Measurements from ENCODE around the gene ATP6V1F.

The ATP6V1F gene

DNA sequence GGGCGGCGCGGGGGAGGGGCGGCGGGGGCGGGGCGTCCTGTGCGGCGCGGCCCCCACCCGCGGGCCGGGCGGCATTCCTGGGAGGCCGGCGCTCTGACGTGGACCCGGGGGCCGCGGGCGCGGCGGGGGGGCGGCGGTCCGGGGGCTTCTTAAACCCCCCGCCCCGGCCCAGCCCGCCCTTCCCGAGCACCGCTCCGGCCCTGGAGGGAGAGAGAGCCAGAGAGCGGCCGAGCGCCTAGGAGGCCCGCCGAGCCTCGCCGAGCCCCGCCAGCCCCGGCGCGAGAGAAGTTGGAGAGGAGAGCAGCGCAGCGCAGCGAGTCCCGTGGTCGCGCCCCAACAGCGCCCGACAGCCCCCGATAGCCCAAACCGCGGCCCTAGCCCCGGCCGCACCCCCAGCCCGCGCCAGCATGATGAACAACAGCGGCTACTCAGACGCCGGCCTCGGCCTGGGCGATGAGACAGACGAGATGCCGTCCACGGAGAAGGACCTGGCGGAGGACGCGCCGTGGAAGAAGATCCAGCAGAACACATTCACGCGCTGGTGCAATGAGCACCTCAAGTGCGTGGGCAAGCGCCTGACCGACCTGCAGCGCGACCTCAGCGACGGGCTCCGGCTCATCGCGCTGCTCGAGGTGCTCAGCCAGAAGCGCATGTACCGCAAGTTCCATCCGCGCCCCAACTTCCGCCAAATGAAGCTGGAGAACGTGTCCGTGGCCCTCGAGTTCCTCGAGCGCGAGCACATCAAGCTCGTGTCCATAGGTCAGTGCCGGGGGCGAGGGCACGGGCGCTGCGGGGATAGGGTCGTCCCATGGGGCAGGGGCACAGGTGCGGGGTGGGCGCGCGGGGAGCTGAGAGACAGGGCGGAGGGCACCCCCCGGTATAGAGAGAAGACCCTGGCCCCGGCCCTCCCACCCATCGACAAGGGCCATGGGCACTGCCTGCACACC lies 32.2 kb upstream of the ATP6V1F start, which contains the start of gene FLNC:
Gene FLNC (plus strand): TSS at position 176 of the 947 bp plus-strand sequence. CDS start 232 bp downstream, at position 408.
- TF ChIP-seq, protein P1, sequence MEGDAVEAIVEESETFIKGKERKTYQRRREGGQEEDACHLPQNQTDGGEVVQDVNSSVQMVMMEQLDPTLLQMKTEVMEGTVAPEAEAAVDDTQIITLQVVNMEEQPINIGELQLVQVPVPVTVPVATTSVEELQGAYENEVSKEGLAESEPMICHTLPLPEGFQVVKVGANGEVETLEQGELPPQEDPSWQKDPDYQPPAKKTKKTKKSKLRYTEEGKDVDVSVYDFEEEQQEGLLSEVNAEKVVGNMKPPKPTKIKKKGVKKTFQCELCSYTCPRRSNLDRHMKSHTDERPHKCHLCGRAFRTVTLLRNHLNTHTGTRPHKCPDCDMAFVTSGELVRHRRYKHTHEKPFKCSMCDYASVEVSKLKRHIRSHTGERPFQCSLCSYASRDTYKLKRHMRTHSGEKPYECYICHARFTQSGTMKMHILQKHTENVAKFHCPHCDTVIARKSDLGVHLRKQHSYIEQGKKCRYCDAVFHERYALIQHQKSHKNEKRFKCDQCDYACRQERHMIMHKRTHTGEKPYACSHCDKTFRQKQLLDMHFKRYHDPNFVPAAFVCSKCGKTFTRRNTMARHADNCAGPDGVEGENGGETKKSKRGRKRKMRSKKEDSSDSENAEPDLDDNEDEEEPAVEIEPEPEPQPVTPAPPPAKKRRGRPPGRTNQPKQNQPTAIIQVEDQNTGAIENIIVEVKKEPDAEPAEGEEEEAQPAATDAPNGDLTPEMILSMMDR (IDR thresholded peaks at IDR 0.05; ENCODE audit: low read depth, low read length): no peak
- peaks cover 23% of the 10 kb centered on the region for H3K4me1 ChIP-seq

DNA sequence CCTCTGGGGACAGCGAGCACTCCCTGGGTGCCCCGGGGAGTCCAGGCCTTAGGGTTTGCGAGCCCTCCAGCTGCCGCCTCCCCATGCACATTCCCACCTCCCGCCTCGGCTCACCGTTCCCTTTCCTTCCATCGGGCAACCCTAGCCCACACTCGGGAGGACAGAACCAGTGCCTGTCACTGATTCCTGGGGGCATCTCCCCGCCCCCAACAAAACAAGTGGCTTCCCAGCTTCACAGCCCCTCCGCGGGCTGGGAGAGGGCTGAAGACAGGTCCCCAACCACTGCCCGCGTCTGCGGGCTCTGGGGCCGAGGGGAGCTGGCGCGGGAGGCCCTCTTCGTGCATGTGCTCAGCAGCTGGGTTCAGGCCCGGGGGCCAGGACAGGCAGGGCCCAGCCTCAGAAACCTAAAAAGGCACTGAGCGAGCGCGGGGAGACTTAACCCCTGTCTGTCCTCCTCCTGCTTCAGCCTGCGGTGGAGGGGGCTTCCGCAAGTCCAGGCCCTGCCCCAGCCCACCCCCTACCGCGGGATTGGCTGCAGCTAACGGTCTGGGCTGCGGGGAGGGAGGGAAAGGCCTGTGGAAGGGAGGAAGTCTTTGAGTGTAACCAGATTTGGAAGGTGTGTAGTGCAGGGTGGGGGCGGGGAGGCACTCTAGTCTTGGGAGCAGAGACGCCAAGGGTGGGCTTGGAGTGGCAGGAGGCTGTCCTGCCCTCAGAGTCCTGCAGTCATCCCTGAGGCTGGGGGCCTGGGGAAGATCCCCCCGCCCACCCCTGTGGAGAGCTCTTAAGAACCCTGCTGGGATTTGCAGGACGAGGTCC lies 31.3 kb upstream of the ATP6V1F start:
- peak overlapping the region; percentile 88 for H3K4me3 ChIP-seq (ENCODE audit: low read depth, low read length)
- peak; percentile 90 for DNase-seq
- TF ChIP-seq, protein P1 (IDR thresholded peaks at IDR 0.05; ENCODE audit: low read depth, low read length): no peak
- no peaks in the 10 kb centered on the region for H3K27me3 ChIP-seq
- no peaks in the 10 kb centered on the region for H3K9me3 ChIP-seq
- peaks cover 5% of the 10 kb centered on the region; the same call in 1 of the 2 replicates for H3K36me3 ChIP-seq
- H3K4me1 ChIP-seq: peaks cover 23% of the 10 kb centered on the region

More for the DNA sequence above, 32.2 kb upstream of the ATP6V1F start, which contains the start of gene FLNC:
- no peaks in the 10 kb centered on the region for H3K36me3 ChIP-seq
- peak; percentile 57 for DNase-seq
- H3K27me3 ChIP-seq: no peaks in the 10 kb centered on the region
- H3K9me3 ChIP-seq: no peaks in the 10 kb centered on the region
- H3K4me3 ChIP-seq (ENCODE audit: low read depth, low read length): peak within 1 kb of the TSS; percentile 88

DNA sequence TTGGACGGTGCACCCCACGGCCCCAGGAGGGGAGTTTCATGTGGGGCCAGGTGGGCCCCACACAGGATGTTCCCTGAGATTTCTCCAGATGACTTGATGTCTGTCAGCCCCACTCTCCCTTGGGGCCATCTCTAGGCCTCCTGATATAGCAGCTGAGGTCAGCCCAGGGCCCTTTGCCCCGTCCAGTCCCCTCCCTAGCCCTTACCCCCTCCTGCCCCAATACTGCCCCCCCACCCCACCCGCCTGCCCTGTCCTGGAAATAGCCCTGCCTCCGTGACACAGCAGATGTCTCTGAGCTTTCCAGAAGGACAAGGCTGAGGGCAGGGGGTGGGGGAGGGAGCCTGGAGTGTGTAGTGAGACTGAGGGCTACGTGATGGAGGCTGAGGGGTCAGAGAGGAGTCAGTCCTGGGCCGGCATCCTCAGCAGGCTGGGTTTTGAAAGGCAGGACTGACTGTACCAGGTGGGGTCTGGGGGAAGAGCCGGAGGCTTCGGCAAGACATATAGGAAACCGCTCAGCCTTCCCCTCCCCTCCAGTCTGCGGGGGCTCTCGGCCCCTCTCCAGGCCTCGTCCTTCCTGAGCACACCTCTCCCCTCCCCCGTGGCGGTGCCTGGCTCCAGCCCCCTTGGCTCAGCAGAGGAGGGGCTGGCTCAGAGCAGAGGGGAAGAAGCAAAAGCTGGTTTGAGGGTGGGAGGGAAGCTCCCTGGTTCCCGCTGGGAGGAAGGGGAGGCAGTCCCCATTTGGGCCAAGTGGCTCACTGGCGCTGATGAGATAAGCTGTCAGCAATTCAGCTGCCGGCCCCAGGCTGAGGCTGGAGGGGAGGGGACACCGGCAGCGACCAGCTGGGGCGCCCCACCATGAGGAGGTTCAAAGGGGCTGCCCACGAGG lies 30.4 kb upstream of the ATP6V1F start:
- peak; percentile 80 for DNase-seq
- Histone ChIP-seq H3K4me3 (ENCODE audit: low read depth, low read length) (peak overlapping the region; percentile 88), H3K36me3 (peaks cover 7% of the 10 kb centered on the region; the same call in 1 of the 2 replicates), H3K9me3 (no peaks in the 10 kb centered on the region), H3K27me3 (no peaks in the 10 kb centered on the region), H3K4me1 (peaks cover 23% of the 10 kb centered on the region)
- TF ChIP-seq, protein P1 (IDR thresholded peaks at IDR 0.05; ENCODE audit: low read depth, low read length): no peak

DNA sequence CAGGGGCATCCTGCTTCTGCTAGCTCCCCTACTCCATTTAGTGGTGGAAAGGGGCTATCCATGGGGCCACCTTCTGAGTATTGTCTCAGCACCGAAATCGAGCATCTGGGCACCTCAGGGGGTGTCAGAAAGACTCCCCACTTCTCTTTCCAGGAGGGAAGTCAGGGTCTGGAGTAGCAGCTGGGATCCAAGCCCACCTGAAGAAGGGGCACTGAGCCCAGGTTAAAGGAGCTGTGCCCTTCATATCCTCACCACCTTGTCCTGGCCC lies 29.8 kb upstream of the ATP6V1F start:
- Histone ChIP-seq H3K4me1 (peaks cover 19% of the 10 kb centered on the region), H3K4me3 (ENCODE audit: low read depth, low read length) (peak overlapping the region; percentile 88), H3K27me3 (no peaks in the 10 kb centered on the region), H3K36me3 (peaks cover 7% of the 10 kb centered on the region; the same call in 1 of the 2 replicates), H3K9me3 (no peaks in the 10 kb centered on the region)
- TF ChIP-seq, protein P1 (IDR thresholded peaks at IDR 0.05; ENCODE audit: low read depth, low read length): no peak
- no peak for DNase-seq

DNA sequence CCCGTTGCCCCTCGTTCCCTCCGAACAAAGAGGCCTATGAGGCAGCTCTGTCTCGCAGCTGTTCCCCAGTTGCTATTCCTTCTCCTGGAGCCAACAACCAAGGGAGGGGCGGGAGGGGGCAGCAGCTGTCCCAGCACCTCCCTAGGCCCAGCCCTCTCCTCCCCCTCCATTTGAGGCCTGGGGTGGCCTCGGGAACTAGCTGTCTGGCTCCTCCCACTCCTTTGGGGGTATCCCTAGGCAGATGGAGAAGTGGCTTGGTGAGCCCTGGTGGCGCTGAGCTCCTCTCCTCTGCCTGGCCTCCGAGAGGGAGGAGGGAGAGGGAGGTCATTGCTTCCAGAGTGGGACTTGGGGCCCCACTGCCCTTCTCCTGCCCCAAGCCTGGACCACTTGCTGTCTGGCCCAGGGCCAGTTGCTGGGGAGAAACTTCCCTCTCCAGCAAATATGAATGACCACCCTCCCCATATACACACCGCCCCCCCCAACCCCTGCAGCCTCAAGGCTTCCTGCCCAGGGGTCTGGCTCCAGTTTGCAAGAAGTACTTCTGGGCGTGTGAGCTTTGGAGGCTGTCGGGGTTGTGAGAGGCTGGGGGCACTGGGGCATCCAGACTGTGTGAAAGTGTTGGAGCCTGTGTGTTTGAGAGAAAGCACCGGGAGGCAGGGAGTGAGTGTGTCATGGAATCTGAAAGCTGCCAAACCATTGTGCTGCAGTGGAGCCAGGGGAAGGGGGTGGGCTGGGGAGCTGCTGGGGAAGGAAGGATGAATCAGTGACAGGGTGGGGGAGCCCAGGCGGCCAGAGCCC lies 29.3 kb upstream of the ATP6V1F start:
- Histone ChIP-seq H3K27me3 (no peaks in the 10 kb centered on the region), H3K36me3 (peaks cover 10% of the 10 kb centered on the region; the same call in 1 of the 2 replicates), H3K4me1 (peaks cover 16% of the 10 kb centered on the region), H3K9me3 (no peaks in the 10 kb centered on the region), H3K4me3 (ENCODE audit: low read depth, low read length) (peak overlapping the region; percentile 88)
- TF ChIP-seq, protein P1 (IDR thresholded peaks at IDR 0.05; ENCODE audit: low read depth, low read length): no peak
- DNase-seq: peak; percentile 62
